HCT116 (cell line): Measurements from ENCODE around the gene JOSD1. TPM values are rescaled to one million over a fixed set of nuclear protein-coding genes. Genes with fewer than 3 reads are reported as not detected.

Experiments used
- ATAC-seq: fragments of 200-7000 bp; cut with Tn5 transposase; 2 replicates; pipeline ENCODE4 v1.9.1; 2020; ENCODE audit warnings: mild to moderate bottlenecking, moderate library complexity
- BruUV-seq: library from RNA; stranded (reverse); fragments of 400-500 nt; replicated peaks from 2 replicates; lab custom pipeline; 2021; lab: Mats Ljungman, UMichigan
- CTCF ChIA-PET: fragments of 300-600 bp; sonication (Branson Sonifier 250); formaldehyde crosslinking; loops from one replicate; lab custom pipeline; 2021; ENCODE audit warnings: antibody characterized with exemption; lab: Charles Lee
- POLR2A ChIA-PET: fragments of 300-600, 350-600 bp; sonication (Branson Sonifier 250); formaldehyde crosslinking; loops from one replicate; lab custom pipeline; 2021; ENCODE audit warnings: antibody characterized with exemption; lab: Charles Lee
- RAD21 ChIA-PET, 2 experiments: fragments of 300-600 bp; sonication (Branson Sonifier 250); formaldehyde crosslinking; loops; one replicate each; lab custom pipeline; 2023; ENCODE audit warnings: low total read pairs in 2 of 2; ENCODE audit not compliant: uncharacterized antibody in 2 of 2, unreplicated experiment in 2 of 2, low non-redundant PET in 1 of 2; lab: Charles Lee
- DNase-seq: peaks from one replicate; pipeline ENCODE4 v3.0.0-alpha.2; 2010; ENCODE audit warnings: low read depth, low spot score
- H2AFZ ChIP-seq: fragments of 200-600 bp; shearing (Covaris generic), sonication (generic); 2 replicates; pipeline ENCODE4 v1.6.1; 2017; ENCODE audit warnings: low read depth, mixed run types, mixed read lengths, antibody characterized with exemption, low read length; ENCODE audit not compliant: poor library complexity, severe bottlenecking
- H3K27ac ChIP-seq: 2 replicates; pipeline ENCODE4 v1.5.1; 2012; ENCODE audit warnings: low read depth, low read length
- H3K27me3 ChIP-seq: fragments of 200-600 bp; sonication (generic); 2 replicates; pipeline ENCODE4 v1.6.1; 2016; ENCODE audit warnings: mixed run types, low read length, mixed read lengths; ENCODE audit not compliant: insufficient read depth
- H3K36me3 ChIP-seq, 2 experiments: fragments of 200-500 bp in 1 of 2; fragments of 200-600 bp in 1 of 2; sonication (Bioruptor generic) in 1 of 2; sonication (generic) in 1 of 2; 2 replicates each; pipeline versions ENCODE4 v1.5.1 to v1.6.1; 2014 to 2016; ENCODE audit warnings: low read length in 2 of 2, inconsistent platforms in 1 of 2, mixed read lengths in 1 of 2, mixed run types in 1 of 2; ENCODE audit not compliant: insufficient read depth in 2 of 2, control insufficient read depth in 1 of 2
- H3K4me1 ChIP-seq, 2 experiments: fragments of 200-600 bp in 1 of 2; sonication (generic) in 1 of 2; 2 replicates each; pipeline versions ENCODE4 v1.5.1 to v1.6.1; 2012 to 2017; ENCODE audit warnings: low read length in 2 of 2, inconsistent platforms in 1 of 2, mild to moderate bottlenecking in 1 of 2, mixed read lengths in 1 of 2, mixed run types in 1 of 2, moderate library complexity in 1 of 2; ENCODE audit not compliant: insufficient read depth in 2 of 2, control insufficient read depth in 1 of 2
- H3K4me2 ChIP-seq: fragments of 200-600 bp; sonication (generic); 2 replicates; pipeline ENCODE4 v1.6.1; 2017; ENCODE audit warnings: mixed run types, low read length, mixed read lengths
- H3K4me3 ChIP-seq, 2 experiments: fragments of 200-600 bp in 1 of 2; sonication (generic) in 1 of 2; replicated peaks in 1 of 2; 2 replicates each; pipeline ENCODE4 v1.5.1; 2011 to 2016; ENCODE audit warnings: low read length in 2 of 2, control low read depth in 1 of 2, low read depth in 1 of 2, mild to moderate bottlenecking in 1 of 2, mixed read lengths in 1 of 2, mixed run types in 1 of 2
- H3K79me2 ChIP-seq: fragments of 200-600 bp; sonication (generic); 2 replicates; pipeline ENCODE4 v1.6.1; 2017; ENCODE audit warnings: mild to moderate bottlenecking, mixed run types, low read length, moderate library complexity, mixed read lengths; ENCODE audit not compliant: insufficient read depth
- H3K9ac ChIP-seq: fragments of 200-600 bp; sonication (generic); 2 replicates; pipeline ENCODE4 v1.6.1; 2016; ENCODE audit warnings: low read length, mixed read lengths
- H3K9me2 ChIP-seq: fragments of 200-600 bp; sonication (generic), shearing (Covaris generic); 2 replicates; pipeline ENCODE4 v1.6.1; 2017; ENCODE audit warnings: mixed run types, mild to moderate bottlenecking, moderate library complexity; ENCODE audit not compliant: insufficient read depth
- H3K9me3 ChIP-seq, 2 experiments: fragments of 200-500 bp in 1 of 2; fragments of 200-600 bp in 1 of 2; sonication (Bioruptor generic) in 1 of 2; sonication (generic) in 1 of 2; 2 replicates each; pipeline ENCODE4 v1.6.1; 2014 to 2017; ENCODE audit warnings: low read length in 2 of 2, mixed read lengths in 2 of 2, inconsistent platforms in 1 of 2, low read depth in 1 of 2, mild to moderate bottlenecking in 1 of 2, mixed run types in 1 of 2, moderate library complexity in 1 of 2; ENCODE audit not compliant: control insufficient read depth in 1 of 2, insufficient read depth in 1 of 2
- H4K20me1 ChIP-seq: fragments of 200-600 bp; sonication (generic), shearing (Covaris generic); 2 replicates; pipeline ENCODE4 v1.6.1; 2017; ENCODE audit warnings: mixed run types, mild to moderate bottlenecking, moderate library complexity; ENCODE audit not compliant: insufficient read depth
- ATF3 ChIP-seq: IDR thresholded peaks from 2 replicates; pipeline ENCODE4 v1.6.1; 2012
- ELF1 ChIP-seq: IDR thresholded peaks from 2 replicates; pipeline ENCODE4 v1.6.1; 2012; ENCODE audit warnings: low read depth, borderline replicate concordance
- EZH2 ChIP-seq: fragments of 200-600 bp; sonication (generic); IDR thresholded peaks from 2 replicates; pipeline ENCODE4 v1.6.1; 2017; ENCODE audit warnings: antibody characterized with exemption, mixed run types
- EZH2phosphoT487 ChIP-seq: fragments of 200-600 bp; IDR thresholded peaks from 2 replicates; pipeline ENCODE4 v1.6.1; 2018; ENCODE audit warnings: antibody characterized with exemption, borderline replicate concordance
- FOSL1 ChIP-seq: IDR thresholded peaks from 2 replicates; pipeline ENCODE4 v1.6.1; 2012; ENCODE audit warnings: low read depth
- POLR2AphosphoS5 ChIP-seq: IDR thresholded peaks from 2 replicates; pipeline ENCODE4 v1.6.1; 2011; ENCODE audit warnings: mild to moderate bottlenecking, low read depth, low read length, moderate library complexity
- RAD21 ChIP-seq: IDR thresholded peaks from 2 replicates; pipeline ENCODE4 v1.6.1; 2012; ENCODE audit warnings: low read depth, mild to moderate bottlenecking
- REST ChIP-seq: IDR thresholded peaks from 2 replicates; pipeline ENCODE4 v1.6.1; 2012; ENCODE audit warnings: low read depth
- SIN3A ChIP-seq: IDR thresholded peaks from 2 replicates; pipeline ENCODE4 v1.6.1; 2012; ENCODE audit warnings: low read depth
- SP1 ChIP-seq: IDR thresholded peaks from 2 replicates; pipeline ENCODE4 v1.6.1; 2012; ENCODE audit warnings: low read depth
- SRF ChIP-seq: IDR thresholded peaks from 2 replicates; pipeline ENCODE4 v1.6.1; 2012; ENCODE audit warnings: low read depth
- ZFX ChIP-seq: fragments of 450-650 bp; IDR thresholded peaks from 2 replicates; pipeline ENCODE4 v1.6.1; 2017
- intact Hi-C: fragments of 100-400 bp; cut with micrococcal nuclease; formaldehyde crosslinking; loops from 2 replicates; pipeline ENCODE4 v1.10.0; 2022
- total RNA-seq: library from RNA; stranded (reverse); gene quantifications from one replicate; pipeline ENCODE4 v1.2.1, GENCODE V29; 2021; ENCODE audit not compliant: unreplicated experiment

The JOSD1 gene
- total RNA-seq, 1 experiment from 2014 or later, result 67.3 TPM

- no TSS peak for BruUV-seq
- POLR2A ChIA-PET, result no interaction called here
- CTCF ChIA-PET, result interaction anchor here (1.6 kb wide), 1 partner anchor 28 kb away, joined by 4 read pairs; no protein-coding TSS in a partner anchor
These were observed 40.4 kb upstream of the JOSD1 start for GRCh38 chr22:38741166-38741565.

More at GRCh38 chr22:38741166-38741565, 40.4 kb upstream of the JOSD1 start:
- DNase-seq (no peak), ATAC-seq (no peak)
- Histone ChIP-seq H3K9me2 (no peaks in the 10 kb centered on the region), H3K36me3 (peaks cover 42 to 60% of the 10 kb centered on the region in 2 experiments), H3K27me3 (no peaks in the 10 kb centered on the region), H3K4me2 (no peak overlapping the region), H3K9ac (no peak overlapping the region), H3K4me1 (peaks cover 8 to 20% of the 10 kb centered on the region in 2 experiments), H4K20me1 (no peaks in the 10 kb centered on the region), H3K4me3 (no peak overlapping the region), H2AFZ (no peak overlapping the region), H3K79me2 (no peaks in the 10 kb centered on the region), H3K27ac (no peak overlapping the region), H3K9me3 (no peaks in the 10 kb centered on the region)
- intact Hi-C loops, result no loop called here
- RAD21 ChIA-PET, result no interaction called here
- TF ChIP-seq EZH2 (no peak), POLR2AphosphoS5 (no peak; the same call in 1 of the 2 replicates), ZFX (no peak), FOSL1 (no peak), SP1 (no peak), SIN3A (no peak), ELF1 (no peak), REST (no peak), RAD21 (no peak), EZH2phosphoT487 (no peak), ATF3 (no peak), SRF (no peak)
